IPS DF 4.7 (cell line): Measurements from ENCODE around the gene OXSM.

ENCODE experiments used
- DNase-seq: peaks from one replicate; pipeline ENCODE4 v3.0.0-alpha.2; 2013; ENCODE audit warnings: low spot score; ENCODE audit errors: extremely low read depth

Gene OXSM

DNA sequence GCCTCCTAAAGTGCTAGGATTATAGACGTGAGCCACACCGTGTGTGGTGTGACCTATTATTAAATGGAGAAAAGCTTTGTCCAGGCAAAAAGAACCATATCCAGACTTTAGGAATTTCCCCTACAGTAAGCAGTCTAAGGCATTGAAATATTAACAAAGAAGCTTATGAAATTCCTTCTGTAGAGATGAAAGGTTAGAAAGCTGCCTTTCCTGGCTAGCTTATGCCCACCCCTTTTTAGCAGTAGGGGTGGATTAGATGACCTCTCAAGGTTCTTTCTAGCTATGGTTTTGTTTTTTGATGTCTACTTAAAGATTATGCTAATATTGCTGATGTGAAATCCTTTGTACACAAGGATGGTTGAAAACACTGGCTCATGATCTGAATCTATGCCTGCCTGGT lies 13.9 kb downstream of the OXSM start:
- no peak for DNase-seq

GRCh38 chr3:25804676-25805075 lies 14.8 kb downstream of the OXSM start:
- DNase-seq = no peak

- DNase-seq = no peak
Measured at GRCh38 chr3:25812644-25813043, 22.8 kb downstream of the OXSM start.

- no peak for DNase-seq
Measured at GRCh38 chr3:25817107-25817506, 27.2 kb downstream of the OXSM start.

- no peak for DNase-seq
Measured at GRCh38 chr3:25817638-25818037, 27.7 kb downstream of the OXSM start.

DNA sequence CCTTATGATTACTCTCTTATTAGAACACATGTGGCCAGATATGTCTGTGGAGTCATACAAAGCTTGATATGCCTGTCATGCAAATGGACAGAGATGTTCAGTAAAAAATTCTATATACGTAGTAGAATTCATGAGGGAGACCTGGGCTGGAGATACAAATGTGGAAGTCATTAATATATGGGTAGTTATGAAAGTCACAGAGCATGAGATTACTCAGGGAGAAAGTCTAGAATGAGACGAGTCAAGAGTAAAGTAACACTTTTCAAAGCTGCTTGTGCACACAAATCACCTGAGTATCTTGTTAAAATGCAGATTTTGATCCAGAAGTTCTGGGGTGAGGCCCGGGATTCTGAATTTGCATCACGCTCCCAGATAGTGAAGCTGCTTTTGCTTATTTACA lies 28.4 kb downstream of the OXSM start:
- no peak for DNase-seq

- peak; percentile 36 for DNase-seq
Measured at GRCh38 chr3:25820366-25820765, 30.5 kb downstream of the OXSM start.

DNA sequence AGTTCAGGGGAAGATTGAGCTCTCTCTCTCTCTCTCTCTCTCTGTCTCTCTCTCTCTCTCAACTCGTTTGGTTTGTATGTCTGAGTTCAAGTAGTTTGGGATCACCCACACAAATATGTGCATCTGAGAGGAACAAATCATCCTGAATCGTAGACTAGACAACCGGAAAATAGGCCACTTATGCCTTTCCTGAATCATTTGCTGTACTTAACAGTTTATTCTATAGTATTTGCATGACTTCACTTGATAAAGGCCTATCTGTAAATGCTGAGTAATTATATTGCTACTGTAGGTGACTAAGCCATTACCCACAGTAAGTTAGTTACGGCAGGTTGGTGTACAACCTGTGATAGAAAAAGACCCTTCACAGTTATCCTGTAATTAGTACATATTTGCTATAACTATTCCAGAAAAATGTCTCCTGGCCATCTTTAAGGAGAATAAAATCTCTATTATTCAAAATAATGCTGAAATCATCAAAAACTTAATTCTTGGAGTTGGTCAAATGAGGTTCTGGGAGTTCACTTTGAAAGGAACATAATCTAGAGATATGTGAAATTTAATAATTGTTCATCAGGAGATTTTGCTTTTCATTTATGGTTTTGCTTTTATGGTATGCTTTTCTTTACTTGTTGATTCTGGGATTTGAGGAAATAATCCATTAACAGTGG lies 31.1 kb downstream of the OXSM start:
- no peak for DNase-seq

DNA sequence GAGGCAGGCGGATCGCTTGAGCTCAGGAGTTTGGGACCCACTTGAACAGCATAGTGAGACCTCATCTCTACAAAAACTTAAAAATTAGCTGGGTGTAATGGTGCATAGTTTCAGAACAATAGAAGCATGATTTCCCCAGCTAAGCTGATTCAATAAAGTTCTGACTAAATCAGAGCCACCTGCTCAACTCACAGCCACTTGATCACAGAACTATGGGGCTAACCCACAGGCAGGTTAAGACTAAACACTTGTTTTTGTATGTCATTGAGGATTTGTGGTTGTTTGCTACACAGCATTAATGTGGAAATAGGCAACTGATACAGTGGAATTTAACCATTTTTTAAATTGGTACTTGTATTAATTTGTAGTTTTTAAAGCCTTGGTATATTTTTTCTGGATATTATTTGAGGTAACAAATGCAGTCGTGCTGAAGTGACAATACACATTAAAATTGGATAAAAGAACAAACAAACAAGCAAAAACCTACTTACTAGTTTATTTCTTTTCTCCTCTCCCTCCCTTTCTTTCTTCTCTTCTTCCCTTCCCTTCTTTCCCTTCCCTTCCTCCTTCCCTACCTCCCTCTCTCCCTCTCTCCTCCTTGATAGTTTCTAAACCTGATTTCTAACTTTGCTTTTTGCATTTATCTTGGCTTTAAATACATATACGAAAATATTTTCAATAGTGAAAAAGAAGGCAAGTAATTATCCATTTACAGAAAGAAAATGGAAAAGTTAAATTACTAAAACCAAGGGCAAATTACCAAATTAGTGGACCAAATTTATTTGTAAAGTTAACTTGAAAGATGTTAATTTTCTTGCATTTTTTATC lies 32.1 kb downstream of the OXSM start:
- DNase-seq = no peak

- no peak for DNase-seq
Measured at GRCh38 chr3:25823314-25823713, 33.4 kb downstream of the OXSM start.

- no peak for DNase-seq
Measured at GRCh38 chr3:25826510-25826909, 36.6 kb downstream of the OXSM start.

DNA sequence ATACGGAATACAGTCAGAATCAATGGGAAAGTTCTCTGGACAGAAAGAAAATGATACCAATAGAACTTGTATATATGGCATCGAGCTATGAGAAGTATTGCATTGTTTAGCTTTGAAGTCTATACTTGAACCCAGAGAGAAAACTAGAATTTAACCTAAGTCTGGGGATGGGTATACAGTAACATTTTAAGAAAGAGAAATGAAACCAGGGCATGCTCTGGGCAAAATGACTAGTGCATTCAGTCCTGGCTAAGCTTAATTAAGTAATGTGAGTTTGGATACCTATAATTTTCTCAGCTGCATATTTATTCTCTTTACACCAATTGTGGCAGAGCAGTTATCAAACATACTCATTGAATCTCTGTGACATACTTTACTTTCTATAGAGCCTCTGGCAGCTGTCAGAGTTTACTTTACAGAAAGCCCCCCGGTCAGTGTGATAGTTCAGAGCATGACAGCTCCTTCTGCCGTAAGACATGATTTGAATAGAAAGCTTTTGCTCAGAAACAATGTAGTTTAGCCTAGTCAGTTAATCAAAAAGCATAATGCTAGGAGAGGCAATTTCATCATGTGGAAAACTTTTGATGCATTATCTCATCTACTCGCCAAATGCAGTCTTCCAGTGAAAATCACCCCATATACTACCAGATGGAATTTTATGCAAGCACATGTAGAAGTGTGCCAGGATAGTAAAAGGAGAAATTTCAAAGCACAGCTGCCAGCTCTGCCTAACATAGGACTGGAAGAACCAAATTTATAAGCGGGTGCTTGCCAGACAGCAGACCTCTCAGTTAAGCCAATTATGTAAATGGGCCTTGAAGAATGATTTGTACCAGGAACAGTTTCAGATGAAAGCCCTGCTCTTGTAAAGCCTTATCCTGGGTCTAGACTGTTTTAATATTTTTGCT lies 40.7 kb downstream of the OXSM start:
- no peak for DNase-seq

DNA sequence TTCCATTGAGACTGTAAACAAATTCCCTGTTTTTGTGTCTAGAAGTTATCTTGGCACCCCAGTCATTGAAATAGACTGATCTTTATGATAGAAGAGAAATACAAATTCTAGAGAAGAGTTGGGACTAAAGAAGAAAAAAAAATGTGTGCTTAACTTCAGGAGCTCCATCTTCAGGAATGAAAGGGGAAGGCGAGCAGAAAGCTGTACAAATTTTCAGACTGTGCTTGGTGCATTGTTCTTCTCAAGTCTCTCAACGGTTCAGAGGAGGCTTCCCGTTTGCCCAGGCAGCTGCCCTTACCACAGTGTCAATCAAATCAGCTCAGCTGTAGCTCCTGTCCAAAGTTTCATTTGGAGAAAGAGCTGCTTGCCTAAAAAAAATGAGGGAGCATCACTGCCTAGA lies 41.7 kb downstream of the OXSM start:
- no peak for DNase-seq

- no peak for DNase-seq
Measured at GRCh38 chr3:25834346-25834745, 44.5 kb downstream of the OXSM start.

DNA sequence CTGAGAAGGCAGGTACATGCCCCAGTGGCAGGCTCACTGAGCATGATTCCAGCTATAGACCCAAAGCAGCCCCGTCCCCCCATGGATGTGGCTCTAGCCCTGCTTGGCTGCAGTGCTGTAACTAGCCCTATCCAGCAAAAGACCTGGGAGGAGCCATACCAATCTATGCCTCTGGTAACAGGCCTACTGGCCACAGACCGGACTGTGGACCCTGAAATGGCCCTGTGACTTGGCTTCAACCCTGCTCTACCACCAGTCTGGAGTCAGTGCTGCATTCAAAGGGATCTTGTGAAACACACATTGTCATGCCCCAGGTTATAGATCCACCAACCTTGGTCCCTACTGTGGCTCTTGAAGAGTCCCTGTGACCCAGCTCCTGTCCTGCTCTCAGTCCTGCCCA lies 46.7 kb downstream of the OXSM start:
- DNase-seq = no peak

- no peak for DNase-seq
Measured at GRCh38 chr3:25837038-25837437, 47.1 kb downstream of the OXSM start.

DNA sequence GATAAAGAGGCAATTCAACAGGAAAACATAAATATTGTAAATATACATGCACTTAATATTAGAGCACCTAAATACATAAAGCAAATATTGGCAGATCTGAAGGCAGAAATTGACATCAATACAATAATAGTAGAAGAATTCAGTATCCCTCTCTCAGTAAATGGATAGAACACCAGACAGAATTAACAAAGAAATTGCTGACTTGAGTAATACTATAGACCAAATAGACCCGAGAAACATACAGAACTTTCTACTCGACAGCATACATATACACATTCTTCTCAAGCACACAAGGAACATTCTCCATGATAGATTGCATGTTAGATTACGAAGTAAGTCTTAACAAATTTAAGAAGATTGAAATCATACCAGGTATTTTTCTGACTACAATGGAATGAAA lies 50.2 kb downstream of the OXSM start:
- DNase-seq = no peak

GRCh38 chr3:25843332-25843731 lies 53.4 kb downstream of the OXSM start:
- DNase-seq = no peak
